SK-N-SH (cell line): ENCODE measurements around the gene NAGK. TPM values are rescaled to one million over a fixed set of nuclear protein-coding genes. Genes with fewer than 3 reads are reported as not detected.

ENCODE experiments used
- CTCF ChIA-PET: fragments of 300-600, 350-600 bp; formaldehyde crosslinking; extraction: SDS; loops from one replicate; lab custom pipeline; 2021; lab: Yijun Ruan, JAX
- POLR2A ChIA-PET: fragments of 350-600 bp; sonication (Branson Sonifier 250); formaldehyde crosslinking; extraction: SDS; loops from one replicate; lab custom pipeline; 2020; ENCODE audit warnings: antibody characterized with exemption, inconsistent platforms; lab: Yijun Ruan, JAX
- DNase-seq: peaks from one replicate; pipeline ENCODE4 v3.0.0; 2012
- H2AFZ ChIP-seq: fragments of 200-600 bp; sonication (generic); 2 replicates; pipeline ENCODE4 v1.8.1; 2016; ENCODE audit warnings: antibody characterized with exemption, mild to moderate bottlenecking, low read depth
- H3F3A ChIP-seq: fragments of 200-600 bp; sonication (generic); replicated peaks from 2 replicates; pipeline ENCODE3; 2016; ENCODE audit warnings: antibody characterized with exemption, mild to moderate bottlenecking; ENCODE audit not compliant: insufficient read depth
- H3K27ac ChIP-seq, 2 experiments: fragments of 200-500 bp in 1 of 2; fragments of 200-600 bp in 1 of 2; sonication (Bioruptor generic) in 1 of 2; sonication (generic), shearing (Covaris generic) in 1 of 2; 2 replicates each; pipeline versions ENCODE4 v1.5.1 to v1.6.1; 2014 to 2016; ENCODE audit warnings: low read depth in 2 of 2, inconsistent platforms in 1 of 2, low read length in 1 of 2, mild to moderate bottlenecking in 1 of 2, mixed read lengths in 1 of 2
- H3K27me3 ChIP-seq: fragments of 200-600 bp; sonication (generic), shearing (Covaris generic); 2 replicates; pipeline ENCODE4 v1.6.1; 2016; ENCODE audit warnings: mixed run types; ENCODE audit not compliant: insufficient read depth
- H3K36me3 ChIP-seq, 2 experiments: fragments of 200-500 bp in 1 of 2; fragments of 200-600 bp in 1 of 2; sonication (Bioruptor generic) in 1 of 2; sonication (generic) in 1 of 2; replicated peaks in 1 of 2; 2 replicates each; pipeline versions ENCODE3 to v1.5.1; 2014 to 2016; ENCODE audit warnings: low read length in 1 of 2, mild to moderate bottlenecking in 1 of 2; ENCODE audit not compliant: insufficient read depth in 2 of 2, control insufficient read depth in 1 of 2
- H3K4me1 ChIP-seq, 2 experiments: fragments of 200-500 bp in 1 of 2; fragments of 200-600 bp in 1 of 2; sonication (Bioruptor generic) in 1 of 2; sonication (generic), shearing (Covaris generic) in 1 of 2; 2 replicates each; pipeline versions ENCODE4 v1.5.1 to v1.6.1; 2014 to 2016; ENCODE audit warnings: low read depth in 1 of 2, low read length in 1 of 2, mixed run types in 1 of 2; ENCODE audit not compliant: insufficient read depth in 2 of 2, control insufficient read depth in 1 of 2
- H3K4me2 ChIP-seq: fragments of 200-600 bp; sonication (generic), shearing (Covaris generic); 2 replicates; pipeline ENCODE4 v1.6.1; 2017; ENCODE audit warnings: mixed run types
- H3K4me3 ChIP-seq, 2 experiments: fragments of 200-500 bp in 1 of 2; fragments of 200-600 bp in 1 of 2; sonication (Bioruptor generic) in 1 of 2; sonication (generic), shearing (Covaris generic) in 1 of 2; 2 replicates each; pipeline versions ENCODE4 v1.5.1 to v1.8.1; 2014 to 2016; ENCODE audit warnings: low read depth in 2 of 2, inconsistent platforms in 1 of 2, low read length in 1 of 2, mild to moderate bottlenecking in 1 of 2, mixed read lengths in 1 of 2, moderate library complexity in 1 of 2
- H3K79me2 ChIP-seq: fragments of 200-600 bp; sonication (generic); 2 replicates; pipeline ENCODE4 v1.8.1; 2017; ENCODE audit warnings: mild to moderate bottlenecking; ENCODE audit not compliant: insufficient read depth
- H3K9ac ChIP-seq: fragments of 200-600 bp; sonication (generic); 2 replicates; pipeline ENCODE4 v1.6.1; 2017; ENCODE audit warnings: mixed run types
- H3K9me2 ChIP-seq: fragments of 200-600 bp; sonication (generic); 2 replicates; pipeline ENCODE4 v1.6.1; 2017; ENCODE audit warnings: mixed run types
- H3K9me3 ChIP-seq: fragments of 200-600 bp; sonication (generic); 2 replicates; pipeline ENCODE4 v1.6.1; 2017; ENCODE audit warnings: mixed run types, mild to moderate bottlenecking, moderate library complexity
- H4K20me1 ChIP-seq: fragments of 200-600 bp; sonication (generic); 2 replicates; pipeline ENCODE4 v1.6.1; 2017; ENCODE audit warnings: mild to moderate bottlenecking, mixed run types; ENCODE audit not compliant: insufficient read depth
- CHD2 ChIP-seq: fragments of 150-350 bp; IDR thresholded peaks from 2 replicates; pipeline ENCODE4 v1.6.1; 2018; ENCODE audit warnings: low read length; ENCODE audit not compliant: partially characterized antibody
- FOSL2 ChIP-seq: IDR thresholded peaks from 2 replicates; pipeline ENCODE4 v1.4.0; 2012; ENCODE audit warnings: low read depth, mild to moderate bottlenecking, moderate library complexity, borderline replicate concordance
- GABPA ChIP-seq: IDR thresholded peaks from 2 replicates; pipeline ENCODE4 v1.4.0; 2012; ENCODE audit warnings: low read depth, mild to moderate bottlenecking
- MXI1 ChIP-seq: IDR thresholded peaks from 2 replicates; pipeline ENCODE4 v1.6.1; 2012; ENCODE audit warnings: mild to moderate bottlenecking, low read depth, low read length, improper control_type of control experiment
- NFIC ChIP-seq: IDR thresholded peaks from 2 replicates; pipeline ENCODE4 v1.4.0; 2012; ENCODE audit warnings: borderline replicate concordance
- NRF1 ChIP-seq: IDR thresholded peaks from 2 replicates; pipeline ENCODE4 v1.6.1; 2012; ENCODE audit warnings: low read depth, mild to moderate bottlenecking, low read length
- RAD21 ChIP-seq: IDR thresholded peaks from 2 replicates; pipeline ENCODE4 v1.6.1; 2012; ENCODE audit warnings: mild to moderate bottlenecking, low read length
- RCOR1 ChIP-seq: fragments of 150-350 bp; IDR thresholded peaks from 2 replicates; pipeline ENCODE4 v1.6.1; 2017; ENCODE audit warnings: antibody characterized with exemption, low read length
- SIN3A ChIP-seq: IDR thresholded peaks from 2 replicates; pipeline ENCODE4 v1.6.1; 2012; ENCODE audit warnings: low read depth, mild to moderate bottlenecking, low read length, moderate library complexity, borderline replicate concordance
- TCF12 ChIP-seq: IDR thresholded peaks from 2 replicates; pipeline ENCODE4 v1.4.0; 2012
- USF1 ChIP-seq: IDR thresholded peaks from 2 replicates; pipeline ENCODE4 v1.4.0; 2012; ENCODE audit warnings: low read depth, borderline replicate concordance
- YY1 ChIP-seq: IDR thresholded peaks from 2 replicates; pipeline ENCODE4 v1.4.0; 2012; ENCODE audit warnings: low read depth, mild to moderate bottlenecking
- ZBTB33 ChIP-seq: IDR thresholded peaks from 2 replicates; pipeline ENCODE4 v1.4.0; 2012; ENCODE audit warnings: low read depth, borderline replicate concordance
- WGBS: methylation state at CpG from one replicate; pipeline ENCODE4 v1.1.6; 2017; ENCODE audit warnings: low lambda C conversion rate; 5-methylcytosine and 5-hydroxymethylcytosine counted together
- polyA plus RNA-seq, 3 experiments: library from polyadenylated mRNA; depleted of rRNA; stranded (reverse); fragments of >200 nt; gene quantifications; 2 replicates each; pipeline ENCODE4 v1.2.3, GENCODE V29; 2012
- TF ChIP-seq, protein P1 (sequence below): IDR thresholded peaks from 2 replicates; pipeline ENCODE4 v1.6.1; 2012; ENCODE audit warnings: mild to moderate bottlenecking, low read depth, low read length, moderate library complexity

Gene NAGK
- polyA plus RNA-seq, 1 of the 3 experiments (the other 2 are of a cell fraction) = 83.6 TPM

GRCh38 chr2:71045151-71045550 lies 23.3 kb upstream of the NAGK start:
- Histone ChIP-seq H3K4me2 (no peak overlapping the region), H2AFZ (no peak overlapping the region), H3K4me3 (no peak overlapping the region), H3K36me3 (no peaks in the 10 kb centered on the region), H3K9ac (no peak overlapping the region), H3K27ac (no peak overlapping the region), H3K9me2 (no peaks in the 10 kb centered on the region), H3K9me3 (no peaks in the 10 kb centered on the region), H3K27me3 (peaks cover 20% of the 10 kb centered on the region; the same call in 1 of the 2 replicates), H4K20me1 (no peaks in the 10 kb centered on the region), H3K79me2 (no peaks in the 10 kb centered on the region), H3F3A (no peaks in the 10 kb centered on the region), H3K4me1 (no peaks in the 10 kb centered on the region; a peak in 1 of 4 replicates)
- TF ChIP-seq, protein P1, sequence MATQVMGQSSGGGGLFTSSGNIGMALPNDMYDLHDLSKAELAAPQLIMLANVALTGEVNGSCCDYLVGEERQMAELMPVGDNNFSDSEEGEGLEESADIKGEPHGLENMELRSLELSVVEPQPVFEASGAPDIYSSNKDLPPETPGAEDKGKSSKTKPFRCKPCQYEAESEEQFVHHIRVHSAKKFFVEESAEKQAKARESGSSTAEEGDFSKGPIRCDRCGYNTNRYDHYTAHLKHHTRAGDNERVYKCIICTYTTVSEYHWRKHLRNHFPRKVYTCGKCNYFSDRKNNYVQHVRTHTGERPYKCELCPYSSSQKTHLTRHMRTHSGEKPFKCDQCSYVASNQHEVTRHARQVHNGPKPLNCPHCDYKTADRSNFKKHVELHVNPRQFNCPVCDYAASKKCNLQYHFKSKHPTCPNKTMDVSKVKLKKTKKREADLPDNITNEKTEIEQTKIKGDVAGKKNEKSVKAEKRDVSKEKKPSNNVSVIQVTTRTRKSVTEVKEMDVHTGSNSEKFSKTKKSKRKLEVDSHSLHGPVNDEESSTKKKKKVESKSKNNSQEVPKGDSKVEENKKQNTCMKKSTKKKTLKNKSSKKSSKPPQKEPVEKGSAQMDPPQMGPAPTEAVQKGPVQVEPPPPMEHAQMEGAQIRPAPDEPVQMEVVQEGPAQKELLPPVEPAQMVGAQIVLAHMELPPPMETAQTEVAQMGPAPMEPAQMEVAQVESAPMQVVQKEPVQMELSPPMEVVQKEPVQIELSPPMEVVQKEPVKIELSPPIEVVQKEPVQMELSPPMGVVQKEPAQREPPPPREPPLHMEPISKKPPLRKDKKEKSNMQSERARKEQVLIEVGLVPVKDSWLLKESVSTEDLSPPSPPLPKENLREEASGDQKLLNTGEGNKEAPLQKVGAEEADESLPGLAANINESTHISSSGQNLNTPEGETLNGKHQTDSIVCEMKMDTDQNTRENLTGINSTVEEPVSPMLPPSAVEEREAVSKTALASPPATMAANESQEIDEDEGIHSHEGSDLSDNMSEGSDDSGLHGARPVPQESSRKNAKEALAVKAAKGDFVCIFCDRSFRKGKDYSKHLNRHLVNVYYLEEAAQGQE = no peak
- WGBS = 61% methylated on average over 7 of the region's 7 CpGs
- CTCF ChIA-PET = no interaction called here
- POLR2A ChIA-PET = no interaction called here
- no peak for DNase-seq

DNA sequence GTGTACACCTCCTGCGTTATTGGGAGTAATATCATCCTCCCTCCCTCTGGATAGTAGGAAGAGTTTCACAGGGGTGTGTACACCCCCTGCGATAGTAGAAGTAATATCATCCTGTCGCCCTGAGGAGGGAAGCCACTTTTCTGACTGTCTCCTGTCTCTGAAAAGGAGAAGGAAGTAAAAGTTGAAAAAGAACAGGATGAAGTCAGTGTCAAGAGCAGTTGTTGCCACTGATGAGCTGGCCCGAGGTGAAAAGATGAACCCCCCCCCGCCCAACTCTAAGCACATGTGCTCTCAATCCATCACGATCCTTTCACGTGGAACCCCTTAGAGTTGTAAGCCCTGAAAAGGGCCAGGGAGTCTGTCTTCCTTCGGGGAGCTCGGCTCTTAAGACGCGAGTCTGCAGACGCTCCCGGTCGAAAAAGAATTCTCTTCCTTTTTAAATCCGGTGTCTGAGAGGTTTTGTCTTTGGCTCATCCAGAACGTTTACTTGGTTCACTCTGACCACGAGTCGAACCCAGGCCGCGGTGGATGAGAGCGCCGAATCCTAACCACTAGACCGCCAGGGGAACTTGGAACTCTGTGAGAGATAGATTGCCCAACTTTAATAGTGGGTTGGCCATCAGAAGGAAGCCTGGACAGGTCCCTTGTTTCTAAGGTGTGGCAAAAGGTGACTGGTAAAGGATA lies 22.4 kb upstream of the NAGK start:
- no peak overlapping the region for H3K9ac ChIP-seq
- CTCF ChIA-PET = no interaction called here
- no peak overlapping the region for H2AFZ ChIP-seq
- POLR2A ChIA-PET = no interaction called here
- no peaks in the 10 kb centered on the region for H3K79me2 ChIP-seq
- H3K4me1 ChIP-seq = no peaks in the 10 kb centered on the region; a peak in 1 of 4 replicates
- no peaks in the 10 kb centered on the region for H3K9me3 ChIP-seq
- no peak overlapping the region for H3K27ac ChIP-seq
- H4K20me1 ChIP-seq = no peaks in the 10 kb centered on the region
- DNase-seq = no peak
- TF ChIP-seq MXI1 (no peak), FOSL2 (no peak), YY1 (no peak), RAD21 (no peak), RCOR1 (no peak), ZBTB33 (no peak), NFIC (no peak), NRF1 (no peak), TCF12 (no peak), USF1 (no peak), GABPA (no peak), SIN3A (no peak), CHD2 (no peak)
- H3K36me3 ChIP-seq = no peaks in the 10 kb centered on the region
- no peak overlapping the region for H3K4me2 ChIP-seq
- H3K9me2 ChIP-seq = no peaks in the 10 kb centered on the region
- H3K27me3 ChIP-seq = peaks cover 20% of the 10 kb centered on the region; the same call in 1 of the 2 replicates
- H3F3A ChIP-seq = no peaks in the 10 kb centered on the region
- WGBS = 60% methylated on average over 23 of the region's 23 CpGs
- H3K4me3 ChIP-seq = no peak overlapping the region
